WTC11 (cell line): Measurements from ENCODE around the gene ATP13A1.

Experiments used
- ATF3 ChIP-seq: sonication (generic); formaldehyde crosslinking; conservative IDR thresholded peaks from 2 replicates; pipeline ENCODE4 v1.8.1; 2022; ENCODE audit warnings: mild to moderate bottlenecking, missing genetic modification reagents
- ATF6 ChIP-seq: sonication (generic); formaldehyde crosslinking; IDR thresholded peaks from 2 replicates; pipeline ENCODE4 v1.8.1; 2023; ENCODE audit warnings: mild to moderate bottlenecking, missing genetic modification reagents
- CTCF ChIP-seq: fragments of 200-600 bp; IDR thresholded peaks from 2 replicates; pipeline ENCODE4 v1.8.0; 2022; ENCODE audit warnings: antibody characterized with exemption
- GRHL2 ChIP-seq: fragments of 250-450 bp; sonication (Bioruptor Pico); IDR thresholded peaks from 2 replicates; pipeline ENCODE4 v1.8.0; 2022; ENCODE audit warnings: mild to moderate bottlenecking, moderate library complexity; ENCODE audit not compliant: insufficient replicate concordance, severe bottlenecking
- IRF2 ChIP-seq: sonication (generic); formaldehyde crosslinking; IDR thresholded peaks from 2 replicates; pipeline ENCODE4 v1.8.0; 2022; ENCODE audit warnings: low read depth, missing genetic modification reagents, borderline replicate concordance
- MXD4 ChIP-seq: fragments of 250-450 bp; sonication (Bioruptor Pico); IDR thresholded peaks from 2 replicates; pipeline ENCODE4 v1.8.0; 2021; ENCODE audit warnings: mild to moderate bottlenecking, moderate library complexity, borderline replicate concordance
- NR3C1 ChIP-seq: sonication (generic); formaldehyde crosslinking; conservative IDR thresholded peaks from 2 replicates; pipeline ENCODE4 v1.8.1; 2023; ENCODE audit warnings: low read depth, mild to moderate bottlenecking, missing genetic modification reagents
- SP1 ChIP-seq: sonication (generic); formaldehyde crosslinking; conservative IDR thresholded peaks from 2 replicates; pipeline ENCODE4 v1.8.1; 2022; ENCODE audit warnings: missing genetic modification reagents
- TCF7 ChIP-seq: sonication (generic); formaldehyde crosslinking; IDR thresholded peaks from 2 replicates; pipeline ENCODE4 v1.8.0; 2022; ENCODE audit warnings: mild to moderate bottlenecking, low read depth, missing genetic modification reagents, moderate library complexity
- TP53 ChIP-seq: sonication (generic); formaldehyde crosslinking; IDR thresholded peaks from 2 replicates; pipeline ENCODE4 v1.8.1; 2023; ENCODE audit warnings: mild to moderate bottlenecking, missing genetic modification reagents
- ZBTB43 ChIP-seq: sonication (generic); formaldehyde crosslinking; IDR thresholded peaks from 2 replicates; pipeline ENCODE4 v1.8.1; 2023; ENCODE audit warnings: mild to moderate bottlenecking, missing genetic modification reagents
- ZNF317 ChIP-seq: sonication (generic); formaldehyde crosslinking; IDR thresholded peaks from 2 replicates; pipeline ENCODE4 v1.8.1; 2023; ENCODE audit warnings: low read depth, mild to moderate bottlenecking, moderate library complexity, missing genetic modification reagents, borderline replicate concordance

GRCh38 chr19:19626516-19627472 lies 36.7 kb downstream of the ATP13A1 start:
- TF ChIP-seq CTCF, result no peak
- TF ChIP-seq NR3C1 (CRISPR knock-in tag), result 0 out of 2 replicates have a peak, but pooled peaks have one; percentile 64
- no peak for TF ChIP-seq MXD4 (CRISPR knock-in tag)
- TF ChIP-seq ZNF317 (CRISPR knock-in tag), result no peak
- TF ChIP-seq SP1, result no peak
- no peak for TF ChIP-seq TCF7 (CRISPR knock-in tag)
- no peak for TF ChIP-seq GRHL2 (CRISPR knock-in tag)
- no peak for TF ChIP-seq ATF6 (CRISPR knock-in tag)
- TF ChIP-seq IRF2 (CRISPR knock-in tag), result no peak
- no peak for TF ChIP-seq ATF3 (CRISPR knock-in tag)
- no peak for TF ChIP-seq ZBTB43 (CRISPR knock-in tag)
- 0 out of 2 replicates have a peak, but pooled peaks have one; percentile 55 for TF ChIP-seq TP53 (CRISPR knock-in tag)
